ENCODE data around the gene IGFBP2.

GRCh38 chr2:216688731-216689340 lies 55.6 kb downstream of the IGFBP2 start:
- TF ChIP-seq CTCF (IDR thresholded peaks at IDR 0.05) (no peak), ZFX (IDR thresholded peaks at IDR 0.05; ENCODE audit: borderline replicate concordance) (no peak)
